Neutrophil (primary cell): Measurements from ENCODE around the gene DRD2.
"Not testable (repeated sequence)": the region's sequence is repeated elsewhere in the genome, so short reads cannot be mapped to it uniquely, and the experiment has no call there.

Experiments used
- H3K27ac ChIP-seq: fragments of 200-600 bp; sonication (generic); 2 replicates; pipeline ENCODE4 v1.5.1; 2016; ENCODE audit warnings: mild to moderate bottlenecking, moderate library complexity
- H3K27me3 ChIP-seq: fragments of 200-600 bp; sonication (generic); 2 replicates; pipeline ENCODE4 v1.6.0; 2016; ENCODE audit warnings: mild to moderate bottlenecking
- H3K36me3 ChIP-seq: fragments of 200-600 bp; sonication (generic); 2 replicates; pipeline ENCODE4 v1.5.1; 2017
- H3K4me1 ChIP-seq, 2 experiments: fragments of 200-600 bp in 1 of 2; sonication (generic) in 1 of 2; 1 replicate in 1 of 2; 2 replicates in 1 of 2; pipeline versions ENCODE4 v1.5.1 to v1.6.1; 2013 to 2016; ENCODE audit warnings: low read depth in 1 of 2, low read length in 1 of 2, mild to moderate bottlenecking in 1 of 2, moderate library complexity in 1 of 2; ENCODE audit not compliant: control insufficient read depth in 1 of 2, insufficient read depth in 1 of 2
- H3K4me3 ChIP-seq, 2 experiments: fragments of 200-600 bp in 1 of 2; sonication (generic) in 1 of 2; 1 replicate in 1 of 2; 2 replicates in 1 of 2; pipeline ENCODE4 v1.5.1; 2013 to 2016; ENCODE audit warnings: low read depth in 1 of 2, low read length in 1 of 2, mild to moderate bottlenecking in 1 of 2, moderate library complexity in 1 of 2
- H3K9me3 ChIP-seq: fragments of 200-600 bp; sonication (generic); 2 replicates; pipeline ENCODE4 v1.5.1; 2016
- CTCF ChIP-seq: fragments of 200-600 bp; sonication (generic); IDR thresholded peaks from 2 replicates; pipeline ENCODE4 v1.5.1; 2016; ENCODE audit warnings: antibody characterized with exemption

The DRD2 gene

DNA sequence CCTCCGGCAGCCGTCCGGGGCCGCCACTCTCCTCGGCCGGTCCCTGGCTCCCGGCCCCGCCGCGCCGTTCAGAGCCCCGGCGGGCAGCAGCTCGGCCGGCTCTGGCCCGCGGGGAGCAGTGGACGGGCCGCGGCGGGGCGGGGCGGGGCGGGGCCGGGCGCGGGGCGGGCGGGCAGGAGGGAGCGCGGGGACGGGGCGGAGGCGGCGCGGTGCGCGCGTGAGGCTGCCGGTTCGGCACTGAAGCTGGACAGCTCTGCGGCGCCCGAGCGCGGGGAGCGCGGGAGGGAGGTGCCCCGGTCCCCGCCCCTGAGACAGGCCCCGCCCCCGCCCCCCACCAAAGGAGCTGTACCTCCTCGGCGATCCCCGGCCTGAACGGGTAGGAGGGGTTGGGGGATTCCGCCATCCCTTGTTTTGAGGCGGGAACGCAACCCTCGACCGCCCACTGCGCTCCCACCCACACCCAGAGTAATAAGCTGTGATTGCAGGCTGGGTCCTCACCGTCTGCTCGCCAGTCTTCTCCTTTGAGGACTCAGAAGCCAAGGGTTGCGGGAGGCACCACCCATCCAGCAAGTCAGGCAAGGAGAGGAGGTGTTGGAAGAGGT lies at the start of gene DRD2:
TSS of gene DRD2 (minus strand) at position 239 of the 602 bp plus-strand sequence. CDS start 50,747 bp downstream, outside the sequence.
- Histone ChIP-seq H3K27ac (no peak within 1 kb of the TSS), H3K9me3 (no peaks in the 10 kb centered on the region), H3K4me1 (no peaks in the 10 kb centered on the region), H3K4me3 (no peak within 1 kb of the TSS), H3K36me3 (no peaks in the 10 kb centered on the region), H3K27me3 (peaks cover 97% of the 10 kb centered on the region)
- no peak for TF ChIP-seq CTCF

GRCh38 chr11:113523906-113524305 lies 48.7 kb upstream of the DRD2 start:
- not testable (repeated sequence) for H3K27ac ChIP-seq, H3K4me3 ChIP-seq, H3K4me1 ChIP-seq, H3K9me3 ChIP-seq, H3K36me3 ChIP-seq
- H3K27me3 ChIP-seq = peaks cover 23% of the 10 kb centered on the region

DNA sequence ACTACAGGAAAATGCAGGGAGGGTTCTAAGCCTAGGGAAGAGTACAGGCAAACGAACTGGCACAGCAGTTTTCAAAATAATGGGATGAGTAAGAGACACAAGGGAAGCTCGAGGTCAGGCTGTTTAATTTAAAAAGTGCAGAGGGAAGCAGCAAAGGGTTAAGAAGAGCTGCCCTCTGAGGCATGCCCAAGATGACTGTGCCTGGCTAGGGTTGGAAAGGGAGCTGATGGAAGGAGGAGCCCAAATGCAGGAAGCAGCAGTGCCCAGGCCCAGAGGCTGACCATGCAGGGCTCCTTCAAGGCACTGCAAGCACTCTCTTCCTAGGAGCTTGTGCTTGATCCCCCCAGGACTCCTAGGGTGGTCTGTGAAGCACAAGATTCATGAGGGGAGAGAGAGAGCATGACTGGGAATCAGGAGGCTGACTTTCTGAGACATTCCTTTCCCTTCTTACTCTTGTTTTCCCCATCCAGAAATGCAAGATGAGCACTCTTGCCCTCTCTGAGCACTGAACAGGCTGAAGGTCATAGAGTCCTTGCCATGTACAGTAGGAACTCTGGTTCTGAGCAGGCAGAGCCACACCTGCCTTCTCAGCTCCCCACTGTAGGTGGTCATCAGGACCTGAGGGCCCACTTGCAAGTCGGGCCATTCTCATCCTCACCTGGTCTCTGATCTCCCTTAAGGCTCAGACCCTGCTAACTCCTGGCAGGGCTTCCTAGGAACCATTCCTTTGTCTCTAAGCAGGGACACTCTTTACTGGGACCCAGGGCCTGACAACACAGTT lies 46.7 kb upstream of the DRD2 start:
- no peaks in the 10 kb centered on the region for H3K9me3 ChIP-seq
- H3K27me3 ChIP-seq = peaks cover 21% of the 10 kb centered on the region
- no peaks in the 10 kb centered on the region for H3K4me1 ChIP-seq
- H3K4me3 ChIP-seq = no peak overlapping the region
- TF ChIP-seq CTCF = no peak
- H3K27ac ChIP-seq = no peak overlapping the region
- no peaks in the 10 kb centered on the region for H3K36me3 ChIP-seq

GRCh38 chr11:113519989-113520613 lies 44.9 kb upstream of the DRD2 start:
- Histone ChIP-seq H3K4me3 (no peak overlapping the region), H3K27me3 (peaks cover 8% of the 10 kb centered on the region), H3K4me1 (no peaks in the 10 kb centered on the region), H3K27ac (no peak overlapping the region), H3K9me3 (no peaks in the 10 kb centered on the region), H3K36me3 (no peaks in the 10 kb centered on the region)
- TF ChIP-seq CTCF = no peak

DNA sequence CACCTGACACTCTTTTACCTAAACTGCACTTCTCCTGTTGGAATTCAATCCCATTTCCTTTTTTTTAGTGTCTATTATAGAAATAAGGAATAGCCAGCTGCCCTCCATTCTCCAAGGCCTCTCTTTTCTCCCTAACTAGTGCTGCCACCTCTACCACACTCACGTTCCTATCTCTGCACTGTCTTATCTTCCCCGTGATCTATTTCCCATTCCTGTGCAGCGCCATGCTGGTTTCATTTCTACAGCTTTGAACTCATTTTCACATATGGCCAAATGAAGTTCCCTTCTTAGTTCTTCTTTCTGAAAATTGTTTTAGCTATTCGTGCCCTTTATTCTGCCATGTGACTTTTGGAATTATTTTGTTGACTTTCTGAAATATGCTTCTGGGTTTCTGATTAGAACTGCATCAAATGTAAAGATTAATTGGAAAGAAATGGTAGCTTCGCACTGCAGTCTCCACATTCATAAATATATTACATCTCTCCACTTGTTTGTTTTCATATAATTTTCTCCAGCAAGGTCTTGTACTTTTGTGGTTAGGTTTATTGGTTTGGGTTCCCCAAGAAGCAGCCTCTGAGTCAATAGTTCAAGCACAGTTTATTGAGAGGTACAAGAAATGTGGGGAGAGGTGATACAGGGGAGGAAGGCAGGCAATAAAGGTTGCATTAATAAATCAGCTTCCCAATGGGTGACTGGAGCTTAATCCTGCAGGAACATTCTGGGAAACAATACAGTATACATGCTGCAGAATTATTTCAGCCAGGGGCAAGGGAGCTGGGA lies 43.7 kb upstream of the DRD2 start:
- Histone ChIP-seq H3K27ac (no peak overlapping the region), H3K4me3 (no peak overlapping the region), H3K27me3 (peaks cover 7% of the 10 kb centered on the region), H3K9me3 (no peaks in the 10 kb centered on the region), H3K36me3 (no peaks in the 10 kb centered on the region), H3K4me1 (no peaks in the 10 kb centered on the region)
- TF ChIP-seq CTCF = no peak
